ENCODE data around the gene LSAMP. TPM values are rescaled to one million over a fixed set of nuclear protein-coding genes. Genes with fewer than 3 reads are reported as not detected.

The LSAMP gene
- total RNA-seq, 1 experiment from 2014 or later: 5.7 TPM

- DNase-seq (ENCODE audit: low spot score) (peak; percentile 51), ATAC-seq (peak; percentile 98)
- POLR2A ChIA-PET: no interaction called here
- Mint-ChIP-seq H3K27ac (no peak overlapping the region), H3K27me3 (ENCODE audit: low read depth) (no peaks in the 10 kb centered on the region), H3K9me3 (no peaks in the 10 kb centered on the region; the same call in 1 of the 2 replicates), H3K4me1 (0 out of 2 replicates have a peak, but pooled peaks cover 3% of the 10 kb centered on the region), H3K36me3 (no peaks in the 10 kb centered on the region), H3K4me3 (no peak overlapping the region)
- TF ChIP-seq, protein P1, sequence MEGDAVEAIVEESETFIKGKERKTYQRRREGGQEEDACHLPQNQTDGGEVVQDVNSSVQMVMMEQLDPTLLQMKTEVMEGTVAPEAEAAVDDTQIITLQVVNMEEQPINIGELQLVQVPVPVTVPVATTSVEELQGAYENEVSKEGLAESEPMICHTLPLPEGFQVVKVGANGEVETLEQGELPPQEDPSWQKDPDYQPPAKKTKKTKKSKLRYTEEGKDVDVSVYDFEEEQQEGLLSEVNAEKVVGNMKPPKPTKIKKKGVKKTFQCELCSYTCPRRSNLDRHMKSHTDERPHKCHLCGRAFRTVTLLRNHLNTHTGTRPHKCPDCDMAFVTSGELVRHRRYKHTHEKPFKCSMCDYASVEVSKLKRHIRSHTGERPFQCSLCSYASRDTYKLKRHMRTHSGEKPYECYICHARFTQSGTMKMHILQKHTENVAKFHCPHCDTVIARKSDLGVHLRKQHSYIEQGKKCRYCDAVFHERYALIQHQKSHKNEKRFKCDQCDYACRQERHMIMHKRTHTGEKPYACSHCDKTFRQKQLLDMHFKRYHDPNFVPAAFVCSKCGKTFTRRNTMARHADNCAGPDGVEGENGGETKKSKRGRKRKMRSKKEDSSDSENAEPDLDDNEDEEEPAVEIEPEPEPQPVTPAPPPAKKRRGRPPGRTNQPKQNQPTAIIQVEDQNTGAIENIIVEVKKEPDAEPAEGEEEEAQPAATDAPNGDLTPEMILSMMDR (IDR thresholded peaks at IDR 0.05): peak; percentile 45
- TF ChIP-seq SMAD3 (CRISPR knock-in tag; IDR thresholded peaks at IDR 0.05; ENCODE audit: borderline replicate concordance) (no peak), ATF3 (CRISPR knock-in tag; conservative IDR thresholded peaks at IDR 0.05) (no peak), ZNF396 (CRISPR knock-in tag; IDR thresholded peaks at IDR 0.05; ENCODE audit: borderline replicate concordance) (no peak), FOXP4 (CRISPR knock-in tag; IDR thresholded peaks at IDR 0.05) (no peak), ZNF219 (CRISPR knock-in tag; IDR thresholded peaks at IDR 0.05; ENCODE audit: borderline replicate concordance) (no peak)
- CTCF ChIA-PET: interaction anchor here (0.6 to 2.0 kb wide), 31 partner anchors 10 to 1539 kb away, joined by 3 to 21 read pairs (median 4); no protein-coding TSS in a partner anchor
Measured at GRCh38 chr3:115922681-115923347, 522.5 kb downstream of the LSAMP start.

DNA sequence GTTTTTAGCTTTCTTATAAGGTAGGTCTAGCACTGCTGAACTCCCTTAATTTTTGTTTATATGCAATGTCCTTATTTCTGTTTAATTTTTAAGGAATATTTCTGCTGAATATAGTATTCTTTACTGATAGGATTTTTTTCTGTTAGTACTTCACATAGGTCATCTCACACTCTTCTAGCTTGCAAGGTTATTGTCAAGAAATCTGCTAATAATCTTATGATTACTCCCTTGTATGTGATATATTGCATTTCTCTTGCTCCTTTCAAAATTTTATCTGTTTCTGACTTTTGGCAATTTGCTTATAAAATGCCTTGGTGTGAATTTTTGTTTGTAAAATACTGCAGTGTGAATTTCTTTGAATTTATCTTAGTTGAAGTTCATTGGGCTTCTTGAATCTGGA, 523.6 kb downstream of the LSAMP start:
- no peak for TF ChIP-seq ZNF423 (CRISPR knock-in tag; IDR thresholded peaks at IDR 0.05)
- TF ChIP-seq, protein P2, sequence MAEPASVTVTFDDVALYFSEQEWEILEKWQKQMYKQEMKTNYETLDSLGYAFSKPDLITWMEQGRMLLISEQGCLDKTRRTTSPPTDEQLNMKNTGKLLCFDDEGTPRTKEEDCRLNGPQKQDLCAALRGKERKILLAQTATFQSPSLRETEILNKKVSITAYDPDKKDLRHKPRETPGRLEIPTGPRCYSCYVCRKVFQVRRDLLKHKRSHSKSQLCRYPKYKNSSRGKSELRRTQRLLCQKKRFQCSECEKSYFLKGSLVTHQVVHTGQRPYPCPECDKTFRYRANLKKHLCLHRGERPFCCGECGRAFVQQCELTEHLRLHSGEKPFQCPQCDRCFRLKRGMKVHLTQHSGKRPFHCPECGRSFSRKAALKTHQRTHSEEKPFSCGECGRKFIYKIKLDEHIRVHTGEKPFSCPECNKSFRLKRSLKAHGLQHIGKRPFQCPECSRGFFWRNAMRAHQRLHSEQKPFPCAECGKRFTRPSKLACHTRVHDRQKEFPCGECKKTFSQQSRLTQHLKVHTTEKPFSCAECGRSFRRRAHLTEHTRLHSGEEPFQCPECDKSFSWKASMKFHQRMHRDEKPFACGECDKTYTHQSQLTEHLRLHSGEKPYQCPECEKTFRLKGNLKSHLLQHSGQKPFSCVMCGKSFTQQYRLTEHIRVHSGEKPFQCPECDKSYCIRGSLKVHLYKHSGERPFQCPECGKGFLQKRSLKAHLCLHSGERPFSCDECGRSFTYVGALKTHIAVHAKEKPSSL (CRISPR knock-in tag; conservative IDR thresholded peaks at IDR 0.05): no peak
- no peak for TF ChIP-seq MYBL2 (CRISPR knock-in tag; IDR thresholded peaks at IDR 0.05)
- TF ChIP-seq ZNF219 (CRISPR knock-in tag; IDR thresholded peaks at IDR 0.05; ENCODE audit: borderline replicate concordance): no peak
- TF ChIP-seq TP53 (CRISPR knock-in tag; IDR thresholded peaks at IDR 0.05): no peak
- H3K4me3 Mint-ChIP-seq: no peak overlapping the region
- H3K9me3 Mint-ChIP-seq: no peaks in the 10 kb centered on the region; the same call in 1 of the 2 replicates
- H3K27ac Mint-ChIP-seq: no peak overlapping the region
- ATAC-seq: no peak
- H3K4me1 Mint-ChIP-seq: peaks cover 4% of the 10 kb centered on the region; the same call in 1 of the 2 replicates
- DNase-seq (ENCODE audit: low spot score): no peak
- H3K36me3 Mint-ChIP-seq: no peaks in the 10 kb centered on the region
- ChIA-PET POLR2A (no interaction called here), CTCF (interaction anchor here (1.0 to 2.0 kb wide), 9 partner anchors 9 to 138 kb away, joined by 3 to 21 read pairs (median 8); no protein-coding TSS in a partner anchor)
- no peaks in the 10 kb centered on the region for H3K27me3 Mint-ChIP-seq (ENCODE audit: low read depth)

DNA sequence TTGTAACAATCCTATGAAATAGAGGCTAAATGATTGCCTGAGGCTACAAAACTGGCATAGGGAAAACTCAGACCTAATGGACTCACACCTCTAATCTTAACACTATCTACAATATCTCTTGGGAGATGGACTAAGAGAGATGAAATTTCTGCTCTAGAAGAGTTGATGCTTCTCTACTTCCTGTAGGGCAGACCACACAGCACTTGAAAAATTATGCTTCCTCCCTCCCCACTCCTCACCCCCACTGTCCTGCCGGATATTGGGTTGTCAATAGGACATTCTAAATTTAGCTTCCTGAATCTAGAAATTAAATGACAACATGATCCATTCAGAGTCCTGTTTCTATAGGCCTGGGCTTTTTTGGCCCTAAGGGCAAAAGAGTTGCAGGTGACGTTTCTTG, 526.4 kb downstream of the LSAMP start:
- Mint-ChIP-seq H3K4me3 (no peak overlapping the region), H3K27me3 (ENCODE audit: low read depth) (no peaks in the 10 kb centered on the region)
- CTCF ChIA-PET: no interaction called here
- TF ChIP-seq, protein P3, sequence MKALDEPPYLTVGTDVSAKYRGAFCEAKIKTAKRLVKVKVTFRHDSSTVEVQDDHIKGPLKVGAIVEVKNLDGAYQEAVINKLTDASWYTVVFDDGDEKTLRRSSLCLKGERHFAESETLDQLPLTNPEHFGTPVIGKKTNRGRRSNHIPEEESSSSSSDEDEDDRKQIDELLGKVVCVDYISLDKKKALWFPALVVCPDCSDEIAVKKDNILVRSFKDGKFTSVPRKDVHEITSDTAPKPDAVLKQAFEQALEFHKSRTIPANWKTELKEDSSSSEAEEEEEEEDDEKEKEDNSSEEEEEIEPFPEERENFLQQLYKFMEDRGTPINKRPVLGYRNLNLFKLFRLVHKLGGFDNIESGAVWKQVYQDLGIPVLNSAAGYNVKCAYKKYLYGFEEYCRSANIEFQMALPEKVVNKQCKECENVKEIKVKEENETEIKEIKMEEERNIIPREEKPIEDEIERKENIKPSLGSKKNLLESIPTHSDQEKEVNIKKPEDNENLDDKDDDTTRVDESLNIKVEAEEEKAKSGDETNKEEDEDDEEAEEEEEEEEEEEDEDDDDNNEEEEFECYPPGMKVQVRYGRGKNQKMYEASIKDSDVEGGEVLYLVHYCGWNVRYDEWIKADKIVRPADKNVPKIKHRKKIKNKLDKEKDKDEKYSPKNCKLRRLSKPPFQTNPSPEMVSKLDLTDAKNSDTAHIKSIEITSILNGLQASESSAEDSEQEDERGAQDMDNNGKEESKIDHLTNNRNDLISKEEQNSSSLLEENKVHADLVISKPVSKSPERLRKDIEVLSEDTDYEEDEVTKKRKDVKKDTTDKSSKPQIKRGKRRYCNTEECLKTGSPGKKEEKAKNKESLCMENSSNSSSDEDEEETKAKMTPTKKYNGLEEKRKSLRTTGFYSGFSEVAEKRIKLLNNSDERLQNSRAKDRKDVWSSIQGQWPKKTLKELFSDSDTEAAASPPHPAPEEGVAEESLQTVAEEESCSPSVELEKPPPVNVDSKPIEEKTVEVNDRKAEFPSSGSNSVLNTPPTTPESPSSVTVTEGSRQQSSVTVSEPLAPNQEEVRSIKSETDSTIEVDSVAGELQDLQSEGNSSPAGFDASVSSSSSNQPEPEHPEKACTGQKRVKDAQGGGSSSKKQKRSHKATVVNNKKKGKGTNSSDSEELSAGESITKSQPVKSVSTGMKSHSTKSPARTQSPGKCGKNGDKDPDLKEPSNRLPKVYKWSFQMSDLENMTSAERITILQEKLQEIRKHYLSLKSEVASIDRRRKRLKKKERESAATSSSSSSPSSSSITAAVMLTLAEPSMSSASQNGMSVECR (CRISPR knock-in tag; IDR thresholded peaks at IDR 0.05; ENCODE audit: borderline replicate concordance): no peak
- no peak for TF ChIP-seq NR2C2 (CRISPR knock-in tag; IDR thresholded peaks at IDR 0.05)
- TF ChIP-seq, protein P4, sequence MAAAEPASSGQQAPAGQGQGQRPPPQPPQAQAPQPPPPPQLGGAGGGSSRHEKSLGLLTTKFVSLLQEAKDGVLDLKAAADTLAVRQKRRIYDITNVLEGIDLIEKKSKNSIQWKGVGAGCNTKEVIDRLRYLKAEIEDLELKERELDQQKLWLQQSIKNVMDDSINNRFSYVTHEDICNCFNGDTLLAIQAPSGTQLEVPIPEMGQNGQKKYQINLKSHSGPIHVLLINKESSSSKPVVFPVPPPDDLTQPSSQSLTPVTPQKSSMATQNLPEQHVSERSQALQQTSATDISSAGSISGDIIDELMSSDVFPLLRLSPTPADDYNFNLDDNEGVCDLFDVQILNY (CRISPR knock-in tag; IDR thresholded peaks at IDR 0.05): no peak
- no peak for TF ChIP-seq RELA (CRISPR knock-in tag; IDR thresholded peaks at IDR 0.05; ENCODE audit: borderline replicate concordance)
- no peak for TF ChIP-seq NFYB (CRISPR knock-in tag; conservative IDR thresholded peaks at IDR 0.05; ENCODE audit: low read depth)
- TF ChIP-seq SMAD4 (CRISPR knock-in tag; IDR thresholded peaks at IDR 0.05): no peak
- TF ChIP-seq, protein P5, sequence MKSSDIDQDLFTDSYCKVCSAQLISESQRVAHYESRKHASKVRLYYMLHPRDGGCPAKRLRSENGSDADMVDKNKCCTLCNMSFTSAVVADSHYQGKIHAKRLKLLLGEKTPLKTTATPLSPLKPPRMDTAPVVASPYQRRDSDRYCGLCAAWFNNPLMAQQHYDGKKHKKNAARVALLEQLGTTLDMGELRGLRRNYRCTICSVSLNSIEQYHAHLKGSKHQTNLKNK (CRISPR knock-in tag; IDR thresholded peaks at IDR 0.05): no peak
- no peak for TF ChIP-seq MLX (CRISPR knock-in tag; IDR thresholded peaks at IDR 0.05)

More for the DNA sequence above, 526.4 kb downstream of the LSAMP start:
- H3K4me1 Mint-ChIP-seq: peaks cover 23% of the 10 kb centered on the region
- POLR2A ChIA-PET: no interaction called here
- no peak overlapping the region for H3K27ac Mint-ChIP-seq
- ATAC-seq (no peak), DNase-seq (ENCODE audit: low spot score) (no peak)
- H3K9me3 Mint-ChIP-seq: no peaks in the 10 kb centered on the region; the same call in 1 of the 2 replicates
- no peaks in the 10 kb centered on the region for H3K36me3 Mint-ChIP-seq
